GM12878 (cell line): ENCODE results near the gene KATNB1. TPM values are rescaled to one million over a fixed set of nuclear protein-coding genes. Genes with fewer than 3 reads are reported as not detected.

ENCODE experiments used
- ATAC-seq: fragments of 200-7000 bp; cut with Tn5 transposase; 3 replicates; pipeline ENCODE4 v1.9.1; 2020; ENCODE audit warnings: mild to moderate bottlenecking, moderate library complexity
- BruUV-seq: library from RNA; stranded (reverse); fragments of 400-500 nt; replicated peaks from 2 replicates; lab custom pipeline; 2021; lab: Mats Ljungman, UMichigan
- CTCF ChIA-PET: fragments of 300-600 bp; sonication (Branson Sonifier 250); formaldehyde crosslinking; extraction: SDS; loops from one replicate; lab custom pipeline; 2021; ENCODE audit warnings: inconsistent platforms; lab: Yijun Ruan, JAX
- POLR2A ChIA-PET: fragments of 350-600 bp; formaldehyde crosslinking; extraction: SDS; loops from one replicate; lab custom pipeline; 2021; ENCODE audit warnings: inconsistent platforms; lab: Charles Lee
- RAD21 ChIA-PET: fragments of 300-600 bp; sonication (Branson Sonifier 250); formaldehyde crosslinking; loops from one replicate; lab custom pipeline; 2023; ENCODE audit warnings: antibody characterized with exemption; ENCODE audit not compliant: unreplicated experiment; lab: Charles Lee
- SMC1A ChIA-PET: fragments of 300-600 bp; sonication (Branson Sonifier 250); formaldehyde crosslinking; loops from one replicate; lab custom pipeline; 2023; ENCODE audit not compliant: unreplicated experiment, uncharacterized antibody; lab: Charles Lee
- DNase-seq: peaks from one replicate; pipeline ENCODE4 v3.0.0-alpha.2; 2011; ENCODE audit warnings: low read depth, low spot score
- FAIRE-seq: peaks from 3 replicates; lab custom pipeline; 2011; peaks lifted over from hg19 to GRCh38; lab: Jason Lieb, UNC
- H2AFZ ChIP-seq: 2 replicates; pipeline ENCODE4 v1.6.0; 2011; ENCODE audit warnings: low read depth, low read length, control low read depth; ENCODE audit not compliant: control insufficient read depth
- H3K27ac ChIP-seq: 2 replicates; pipeline ENCODE4 v1.5.1; 2011; ENCODE audit warnings: control low read depth; ENCODE audit not compliant: control insufficient read depth, insufficient read depth
- H3K27me3 ChIP-seq, 2 experiments: replicated peaks in 1 of 2; 2 replicates each; pipeline versions ENCODE4 v1.6.0 to v1.6.1; 2011; ENCODE audit warnings: low read length in 1 of 2; ENCODE audit not compliant: control insufficient read depth in 2 of 2, insufficient read depth in 2 of 2
- H3K36me3 ChIP-seq, 2 experiments: 2 replicates each; pipeline ENCODE4 v1.5.1; 2011; ENCODE audit warnings: low read length in 1 of 2; ENCODE audit not compliant: control insufficient read depth in 2 of 2, insufficient read depth in 2 of 2
- H3K4me1 ChIP-seq: 2 replicates; pipeline ENCODE4 v1.6.1; 2011; ENCODE audit warnings: mild to moderate bottlenecking, low read length, moderate library complexity, mixed read lengths; ENCODE audit not compliant: control insufficient read depth, insufficient read depth
- H3K4me2 ChIP-seq: 2 replicates; pipeline ENCODE4 v1.6.0; 2011; ENCODE audit warnings: control low read depth; ENCODE audit not compliant: control insufficient read depth, insufficient read depth
- H3K4me3 ChIP-seq: fragments of 200-600 bp; sonication (generic); 2 replicates; pipeline ENCODE4 v1.5.1; 2016
- H3K79me2 ChIP-seq: 2 replicates; pipeline ENCODE4 v1.6.0; 2011; ENCODE audit warnings: low read length; ENCODE audit not compliant: control insufficient read depth, insufficient read depth
- H3K9ac ChIP-seq: 2 replicates; pipeline ENCODE4 v1.8.0; 2011; ENCODE audit warnings: low read length, control low read depth, mixed read lengths; ENCODE audit not compliant: control insufficient read depth, insufficient read depth
- H3K9me3 ChIP-seq: replicated peaks from 3 replicates; pipeline ENCODE4 v1.5.1; 2011; ENCODE audit warnings: mild to moderate bottlenecking, low read length; ENCODE audit not compliant: control insufficient read depth, insufficient read depth
- H4K20me1 ChIP-seq: 2 replicates; pipeline ENCODE4 v1.6.0; 2011; ENCODE audit not compliant: control insufficient read depth, insufficient read depth
- BRCA1 ChIP-seq: IDR thresholded peaks from 2 replicates; pipeline ENCODE4 v1.6.1; 2011; ENCODE audit warnings: low read depth, low read length, improper control_type of control experiment
- CBX3 ChIP-seq: fragments of 200-600 bp; sonication (generic); IDR thresholded peaks from 2 replicates; pipeline ENCODE4 v1.6.1; 2016; ENCODE audit warnings: low read depth, borderline replicate concordance
- E2F8 ChIP-seq: fragments of 450-650 bp; IDR thresholded peaks from 2 replicates; pipeline ENCODE4 v1.6.1; 2018; ENCODE audit warnings: mild to moderate bottlenecking, low read depth, moderate library complexity; ENCODE audit not compliant: partially characterized antibody
- HDGF ChIP-seq: fragments of 450-650 bp; IDR thresholded peaks from 2 replicates; pipeline ENCODE4 v1.6.1; 2016; ENCODE audit warnings: antibody characterized with exemption
- JUNB ChIP-seq: IDR thresholded peaks from 2 replicates; pipeline ENCODE4 v1.6.1; 2016; ENCODE audit warnings: antibody characterized with exemption, mild to moderate bottlenecking
- KDM1A ChIP-seq: fragments of 200-600 bp; sonication (generic); IDR thresholded peaks from 2 replicates; pipeline ENCODE4 v1.6.1; 2016; ENCODE audit warnings: borderline replicate concordance
- NR2C2 ChIP-seq: IDR thresholded peaks from 2 replicates; pipeline ENCODE4 v1.6.1; 2011; ENCODE audit warnings: borderline replicate concordance, low read depth; ENCODE audit not compliant: control insufficient read depth, insufficient read length
- PAX8 ChIP-seq: fragments of 450-650 bp; IDR thresholded peaks from 2 replicates; pipeline ENCODE4 v1.6.1; 2017; ENCODE audit warnings: mild to moderate bottlenecking, moderate library complexity
- TAF1 ChIP-seq: IDR thresholded peaks from 2 replicates; pipeline ENCODE4 v1.6.1; 2011; ENCODE audit warnings: mild to moderate bottlenecking, low read depth, low read length, borderline replicate concordance
- ZNF687 ChIP-seq: fragments of 450-650 bp; IDR thresholded peaks from 2 replicates; pipeline ENCODE4 v1.6.1; 2017; ENCODE audit warnings: mild to moderate bottlenecking, moderate library complexity
- WGBS: methylation state at CpG from one replicate; pipeline ENCODE4 v1.1.6; 2016; ENCODE audit warnings: low lambda C conversion rate; ENCODE audit not compliant: insufficient replicate concordance, insufficient coverage; ENCODE audit errors: missing lambda C conversion rate; 5-methylcytosine and 5-hydroxymethylcytosine counted together
- in situ Hi-C: fragments of 300-500 bp; cut with MboI; formaldehyde crosslinking; loops from 9 replicates; pipeline ENCODE4 v1.14.3; 2018; ENCODE audit warnings: mixed read lengths
- intact Hi-C: fragments of 100-400 bp; cut with micrococcal nuclease; formaldehyde crosslinking; loops from one replicate; pipeline ENCODE4 v1.14.2; 2022; ENCODE audit not compliant: unreplicated experiment
- polyA plus RNA-seq, 11 experiments: library from polyadenylated mRNA; depleted of rRNA in 4 of 11; unstranded in 6 of 11; stranded (reverse) in 5 of 11; fragments of >200 nt; fragmentation: Nextera tagmentation in 4 of 11; fragmentation: Illumina TruSeq in 1 of 11; extraction: Ambion mirVana in 4 of 11; extraction: Trizol in 1 of 11; gene quantifications; 1 replicate in 1 of 11; 2 replicates in 10 of 11; pipeline versions ENCODE4 v1.2.1 to v1.2.3, GENCODE V29; 2011 to 2016; ENCODE audit warnings: inconsistent platforms in 2 of 11, missing spikeins in 2 of 11, low read depth in 1 of 11
- total RNA-seq, 4 experiments: library from RNA; depleted of rRNA in 3 of 4; stranded (reverse); fragments of >200 nt in 3 of 4; fragmentation: Illumina TruSeq in 1 of 4; extraction: Trizol in 1 of 4; gene quantifications; 2 replicates each; pipeline versions ENCODE4 v1.2.1 to v1.2.3, GENCODE V29; 2013 to 2021

Gene KATNB1
- total and polyA plus RNA-seq, 10 of the 15 experiments (the other 5 are each of a cell fraction or from before 2014, with no cell fraction given): 0.71 to 46.5 (median 19.5) TPM

- H3K4me3 ChIP-seq: no peak overlapping the region
- ChIA-PET CTCF (no interaction called here), POLR2A (no interaction called here), RAD21 (no interaction called here), SMC1A (no interaction called here)
- TF ChIP-seq KDM1A: no peak
- no peak for TF ChIP-seq BRCA1
- no peak for TF ChIP-seq PAX8
- TF ChIP-seq CBX3: no peak
- no peak for TF ChIP-seq HDGF
- no peak for TF ChIP-seq NR2C2
- TF ChIP-seq JUNB: no peak
- no peak for TF ChIP-seq ZNF687
- no peak for TF ChIP-seq E2F8
- TF ChIP-seq TAF1: no peak
- DNase-seq (no peak), FAIRE-seq (no peak), ATAC-seq (no peak)
- no peak overlapping the region for H3K27ac ChIP-seq
- no peak overlapping the region for H3K4me2 ChIP-seq
- H3K9ac ChIP-seq: no peak overlapping the region
- no peaks in the 10 kb centered on the region for H3K36me3 ChIP-seq
- in situ Hi-C loops (no loop called here), intact Hi-C loops (no loop called here)
- no peaks in the 10 kb centered on the region for H3K9me3 ChIP-seq
- no TSS peak for BruUV-seq
- H2AFZ ChIP-seq: no peak overlapping the region
- H3K4me1 ChIP-seq: no peaks in the 10 kb centered on the region
- H4K20me1 ChIP-seq: no peaks in the 10 kb centered on the region
- H3K79me2 ChIP-seq: no peaks in the 10 kb centered on the region
- no peaks in the 10 kb centered on the region; a peak in 1 of 4 replicates for H3K27me3 ChIP-seq
- 31% methylated on average over 8 of the region's 8 CpGs for WGBS
Measured at GRCh38 chr16:57787519-57787905, 51.9 kb downstream of the KATNB1 start.
